Measurements from ENCODE around the gene ANKS3.
A peak's percentile ranks its signal among the peaks of the same experiment; 100 is the strongest.

The ANKS3 gene

DNA sequence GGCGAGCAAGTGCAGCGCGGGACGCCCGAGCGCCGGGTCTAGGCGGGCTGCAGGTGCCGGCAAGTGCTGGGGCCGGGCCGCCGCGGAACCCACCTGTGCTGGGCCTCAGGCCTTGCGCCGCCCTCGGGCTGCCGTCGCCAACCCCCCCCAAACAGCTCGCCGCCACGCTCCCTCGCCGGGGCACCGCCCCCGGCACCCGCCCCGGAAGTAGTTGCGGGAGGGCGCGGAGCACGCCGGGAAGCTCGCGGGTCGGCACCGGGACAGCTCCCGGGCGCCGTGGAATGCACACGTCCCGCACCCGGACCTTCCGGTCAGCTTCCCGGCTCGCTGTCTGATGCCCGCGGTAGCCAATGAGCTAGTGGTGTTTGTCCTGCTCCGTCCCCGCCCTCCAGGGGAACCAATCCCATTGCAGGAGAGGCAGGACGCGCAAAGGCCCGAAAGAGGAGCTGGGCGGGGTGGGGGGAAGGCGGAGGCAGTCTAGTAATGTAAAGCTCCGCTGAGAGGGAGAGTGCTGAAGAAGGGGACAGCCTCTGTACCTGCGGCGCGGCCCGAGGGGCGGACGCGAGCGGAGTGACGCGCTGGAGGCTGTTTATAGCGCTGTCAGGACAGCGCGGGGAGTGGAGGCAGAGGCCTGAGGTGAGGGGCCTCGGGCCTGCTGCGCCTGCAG lies at the start of gene ANKS3, which contains the start of gene DNAAF8 (continued):
- TF ChIP-seq, protein P1, sequence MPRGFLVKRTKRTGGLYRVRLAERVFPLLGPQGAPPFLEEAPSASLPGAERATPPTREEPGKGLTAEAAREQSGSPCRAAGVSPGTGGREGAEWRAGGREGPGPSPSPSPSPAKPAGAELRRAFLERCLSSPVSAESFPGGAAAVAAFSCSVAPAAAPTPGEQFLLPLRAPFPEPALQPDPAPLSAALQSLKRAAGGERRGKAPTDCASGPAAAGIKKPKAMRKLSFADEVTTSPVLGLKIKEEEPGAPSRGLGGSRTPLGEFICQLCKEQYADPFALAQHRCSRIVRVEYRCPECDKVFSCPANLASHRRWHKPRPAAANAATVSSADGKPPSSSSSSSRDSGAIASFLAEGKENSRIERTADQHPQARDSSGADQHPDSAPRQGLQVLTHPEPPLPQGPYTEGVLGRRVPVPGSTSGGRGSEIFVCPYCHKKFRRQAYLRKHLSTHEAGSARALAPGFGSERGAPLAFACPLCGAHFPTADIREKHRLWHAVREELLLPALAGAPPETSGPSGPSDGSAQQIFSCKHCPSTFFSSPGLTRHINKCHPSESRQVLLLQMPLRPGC (tag by site-specific recombination; IDR thresholded peaks at IDR 0.05): 0 out of 2 replicates have a peak, but pooled peaks have one; percentile 18
- TF ChIP-seq ZEB2 (tag by site-specific recombination; IDR thresholded peaks at IDR 0.05) (peak; percentile 92), ZNF184 (tag by site-specific recombination; IDR thresholded peaks at IDR 0.05) (0 out of 2 replicates have a peak, but pooled peaks have one; percentile 28), MZF1 (tag by site-specific recombination; IDR thresholded peaks at IDR 0.05; ENCODE audit: borderline replicate concordance) (0 out of 2 replicates have a peak, but pooled peaks have one; percentile 38), KLF8 (tag by site-specific recombination; IDR thresholded peaks at IDR 0.05) (peak; percentile 89; the same call in 1 of the 2 replicates), ZFHX2 (tag by site-specific recombination; conservative IDR thresholded peaks at IDR 0.05) (peak; percentile 44; the same call in 1 of the 2 replicates), ZXDB (tag by site-specific recombination; IDR thresholded peaks at IDR 0.05) (peak; percentile 71; the same call in 1 of the 2 replicates), ZNF423 (tag by site-specific recombination; IDR thresholded peaks at IDR 0.05) (no peak), ZNF19 (tag by site-specific recombination; IDR thresholded peaks at IDR 0.05; ENCODE audit: low read depth) (no peak), OSR2 (tag by site-specific recombination; IDR thresholded peaks at IDR 0.05) (peak; percentile 91), GLI2 (tag by site-specific recombination; IDR thresholded peaks at IDR 0.05; ENCODE audit: borderline replicate concordance, low read depth) (no peak), GLIS2 (tag by site-specific recombination; IDR thresholded peaks at IDR 0.05) (peak; percentile 18; the same call in 1 of the 2 replicates), ZSCAN23 (tag by site-specific recombination; IDR thresholded peaks at IDR 0.05) (no peak), WT1 (tag by site-specific recombination; IDR thresholded peaks at IDR 0.05) (no peak), KLF10 (tag by site-specific recombination; IDR thresholded peaks at IDR 0.05) (peak; percentile 95), ZNF791 (tag by site-specific recombination; IDR thresholded peaks at IDR 0.05) (no peak), ZNF660 (tag by site-specific recombination; IDR thresholded peaks at IDR 0.05) (peak; percentile 70)
- TF ChIP-seq, protein P2, sequence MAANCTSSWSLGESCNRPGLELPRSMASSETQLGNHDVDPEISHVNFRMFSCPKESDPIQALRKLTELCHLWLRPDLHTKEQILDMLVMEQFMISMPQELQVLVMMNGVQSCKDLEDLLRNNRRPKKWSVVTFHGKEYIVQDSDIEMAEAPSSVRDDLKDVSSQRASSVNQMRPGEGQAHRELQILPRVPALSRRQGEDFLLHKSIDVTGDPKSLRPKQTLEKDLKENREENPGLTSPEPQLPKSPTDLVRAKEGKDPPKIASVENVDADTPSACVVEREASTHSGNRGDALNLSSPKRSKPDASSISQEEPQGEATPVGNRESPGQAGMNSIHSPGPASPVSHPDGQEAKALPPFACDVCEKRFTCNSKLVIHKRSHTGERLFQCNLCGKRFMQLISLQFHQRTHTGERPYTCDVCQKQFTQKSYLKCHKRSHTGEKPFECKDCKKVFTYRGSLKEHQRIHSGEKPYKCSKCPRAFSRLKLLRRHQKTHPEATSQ (tag by site-specific recombination; IDR thresholded peaks at IDR 0.05): 0 out of 2 replicates have a peak, but pooled peaks have one; percentile 34
- TF ChIP-seq, protein P3, sequence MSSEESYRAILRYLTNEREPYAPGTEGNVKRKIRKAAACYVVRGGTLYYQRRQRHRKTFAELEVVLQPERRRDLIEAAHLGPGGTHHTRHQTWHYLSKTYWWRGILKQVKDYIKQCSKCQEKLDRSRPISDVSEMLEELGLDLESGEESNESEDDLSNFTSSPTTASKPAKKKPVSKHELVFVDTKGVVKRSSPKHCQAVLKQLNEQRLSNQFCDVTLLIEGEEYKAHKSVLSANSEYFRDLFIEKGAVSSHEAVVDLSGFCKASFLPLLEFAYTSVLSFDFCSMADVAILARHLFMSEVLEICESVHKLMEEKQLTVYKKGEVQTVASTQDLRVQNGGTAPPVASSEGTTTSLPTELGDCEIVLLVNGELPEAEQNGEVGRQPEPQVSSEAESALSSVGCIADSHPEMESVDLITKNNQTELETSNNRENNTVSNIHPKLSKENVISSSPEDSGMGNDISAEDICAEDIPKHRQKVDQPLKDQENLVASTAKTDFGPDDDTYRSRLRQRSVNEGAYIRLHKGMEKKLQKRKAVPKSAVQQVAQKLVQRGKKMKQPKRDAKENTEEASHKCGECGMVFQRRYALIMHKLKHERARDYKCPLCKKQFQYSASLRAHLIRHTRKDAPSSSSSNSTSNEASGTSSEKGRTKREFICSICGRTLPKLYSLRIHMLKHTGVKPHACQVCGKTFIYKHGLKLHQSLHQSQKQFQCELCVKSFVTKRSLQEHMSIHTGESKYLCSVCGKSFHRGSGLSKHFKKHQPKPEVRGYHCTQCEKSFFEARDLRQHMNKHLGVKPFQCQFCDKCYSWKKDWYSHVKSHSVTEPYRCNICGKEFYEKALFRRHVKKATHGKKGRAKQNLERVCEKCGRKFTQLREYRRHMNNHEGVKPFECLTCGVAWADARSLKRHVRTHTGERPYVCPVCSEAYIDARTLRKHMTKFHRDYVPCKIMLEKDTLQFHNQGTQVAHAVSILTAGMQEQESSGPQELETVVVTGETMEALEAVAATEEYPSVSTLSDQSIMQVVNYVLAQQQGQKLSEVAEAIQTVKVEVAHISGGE (tag by site-specific recombination; conservative IDR thresholded peaks at IDR 0.05; ENCODE audit: low read depth): peak; percentile 97
- TF ChIP-seq, protein P4, sequence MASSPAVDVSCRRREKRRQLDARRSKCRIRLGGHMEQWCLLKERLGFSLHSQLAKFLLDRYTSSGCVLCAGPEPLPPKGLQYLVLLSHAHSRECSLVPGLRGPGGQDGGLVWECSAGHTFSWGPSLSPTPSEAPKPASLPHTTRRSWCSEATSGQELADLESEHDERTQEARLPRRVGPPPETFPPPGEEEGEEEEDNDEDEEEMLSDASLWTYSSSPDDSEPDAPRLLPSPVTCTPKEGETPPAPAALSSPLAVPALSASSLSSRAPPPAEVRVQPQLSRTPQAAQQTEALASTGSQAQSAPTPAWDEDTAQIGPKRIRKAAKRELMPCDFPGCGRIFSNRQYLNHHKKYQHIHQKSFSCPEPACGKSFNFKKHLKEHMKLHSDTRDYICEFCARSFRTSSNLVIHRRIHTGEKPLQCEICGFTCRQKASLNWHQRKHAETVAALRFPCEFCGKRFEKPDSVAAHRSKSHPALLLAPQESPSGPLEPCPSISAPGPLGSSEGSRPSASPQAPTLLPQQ (tag by site-specific recombination; IDR thresholded peaks at IDR 0.05): peak; percentile 47; the same call in 1 of the 2 replicates
- TF ChIP-seq, protein P5, sequence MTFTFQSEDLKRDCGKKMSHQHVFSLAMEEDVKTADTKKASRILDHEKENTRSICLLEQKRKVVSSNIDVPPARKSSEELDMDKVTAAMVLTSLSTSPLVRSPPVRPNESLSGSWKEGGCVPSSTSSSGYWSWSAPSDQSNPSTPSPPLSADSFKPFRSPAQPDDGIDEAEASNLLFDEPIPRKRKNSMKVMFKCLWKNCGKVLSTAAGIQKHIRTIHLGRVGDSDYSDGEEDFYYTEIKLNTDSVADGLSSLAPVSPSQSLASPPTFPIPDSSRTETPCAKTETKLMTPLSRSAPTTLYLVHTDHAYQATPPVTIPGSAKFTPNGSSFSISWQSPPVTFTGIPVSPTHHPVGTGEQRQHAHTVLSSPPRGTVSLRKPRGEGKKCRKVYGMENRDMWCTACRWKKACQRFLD (tag by site-specific recombination; IDR thresholded peaks at IDR 0.05): peak; percentile 38; the same call in 1 of the 2 replicates
- TF ChIP-seq, protein P6, sequence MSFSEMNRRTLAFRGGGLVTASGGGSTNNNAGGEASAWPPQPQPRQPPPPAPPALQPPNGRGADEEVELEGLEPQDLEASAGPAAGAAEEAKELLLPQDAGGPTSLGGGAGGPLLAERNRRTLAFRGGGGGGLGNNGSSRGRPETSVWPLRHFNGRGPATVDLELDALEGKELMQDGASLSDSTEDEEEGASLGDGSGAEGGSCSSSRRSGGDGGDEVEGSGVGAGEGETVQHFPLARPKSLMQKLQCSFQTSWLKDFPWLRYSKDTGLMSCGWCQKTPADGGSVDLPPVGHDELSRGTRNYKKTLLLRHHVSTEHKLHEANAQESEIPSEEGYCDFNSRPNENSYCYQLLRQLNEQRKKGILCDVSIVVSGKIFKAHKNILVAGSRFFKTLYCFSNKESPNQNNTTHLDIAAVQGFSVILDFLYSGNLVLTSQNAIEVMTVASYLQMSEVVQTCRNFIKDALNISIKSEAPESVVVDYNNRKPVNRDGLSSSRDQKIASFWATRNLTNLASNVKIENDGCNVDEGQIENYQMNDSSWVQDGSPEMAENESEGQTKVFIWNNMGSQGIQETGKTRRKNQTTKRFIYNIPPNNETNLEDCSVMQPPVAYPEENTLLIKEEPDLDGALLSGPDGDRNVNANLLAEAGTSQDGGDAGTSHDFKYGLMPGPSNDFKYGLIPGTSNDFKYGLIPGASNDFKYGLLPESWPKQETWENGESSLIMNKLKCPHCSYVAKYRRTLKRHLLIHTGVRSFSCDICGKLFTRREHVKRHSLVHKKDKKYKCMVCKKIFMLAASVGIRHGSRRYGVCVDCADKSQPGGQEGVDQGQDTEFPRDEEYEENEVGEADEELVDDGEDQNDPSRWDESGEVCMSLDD (tag by site-specific recombination; IDR thresholded peaks at IDR 0.05): no peak
- TF ChIP-seq, protein P7, sequence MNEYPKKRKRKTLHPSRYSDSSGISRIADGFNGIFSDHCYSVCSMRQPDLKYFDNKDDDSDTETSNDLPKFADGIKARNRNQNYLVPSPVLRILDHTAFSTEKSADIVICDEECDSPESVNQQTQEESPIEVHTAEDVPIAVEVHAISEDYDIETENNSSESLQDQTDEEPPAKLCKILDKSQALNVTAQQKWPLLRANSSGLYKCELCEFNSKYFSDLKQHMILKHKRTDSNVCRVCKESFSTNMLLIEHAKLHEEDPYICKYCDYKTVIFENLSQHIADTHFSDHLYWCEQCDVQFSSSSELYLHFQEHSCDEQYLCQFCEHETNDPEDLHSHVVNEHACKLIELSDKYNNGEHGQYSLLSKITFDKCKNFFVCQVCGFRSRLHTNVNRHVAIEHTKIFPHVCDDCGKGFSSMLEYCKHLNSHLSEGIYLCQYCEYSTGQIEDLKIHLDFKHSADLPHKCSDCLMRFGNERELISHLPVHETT (tag by site-specific recombination; IDR thresholded peaks at IDR 0.05): no peak; the same call in 1 of the 2 replicates
